Natural killer cell treated with Interleukin-12 subunit alpha and Interleukin-12 subunit beta and Interleukin-15 and Interleukin-18, amount 100 ng/mL, for 72 hours (primary cell): ENCODE data around the gene KRTAP10-6. TPM values are rescaled to one million over a fixed set of nuclear protein-coding genes. Genes with fewer than 3 reads are reported as not detected.
"Not testable (repeated sequence)": the region's sequence is repeated elsewhere in the genome, so short reads cannot be mapped to it uniquely, and the experiment has no call there.

ENCODE experiments used
- ATAC-seq, 2 donors: fragments of 150-1000 bp; cut with Tn5 transposase in 1 of 2; sonication (Bioruptor Pico), chemical (Tn5 transposase) in 1 of 2; 2 replicates each; pipeline ENCODE4 v1.10.0; 2021
- DNase-seq: peaks from one replicate; pipeline ENCODE4 v3.0.0; 2022; ENCODE audit warnings: low spot score
- H3K27ac Mint-ChIP-seq, 2 donors: 1 replicate in 1 of 2; 2 replicates in 1 of 2; pipeline ENCODE4 v1.8.0; 2022; ENCODE audit warnings: mixed read lengths in 2 of 2, mild to moderate bottlenecking in 1 of 2, moderate library complexity in 1 of 2
- H3K27me3 Mint-ChIP-seq, 2 donors: 1 replicate in 1 of 2; 2 replicates in 1 of 2; pipeline ENCODE4 v1.8.0; 2022; ENCODE audit warnings: mixed read lengths in 2 of 2
- H3K36me3 Mint-ChIP-seq: one replicate; pipeline ENCODE4 v1.8.0; 2022; ENCODE audit warnings: mixed read lengths
- H3K4me1 Mint-ChIP-seq, 2 donors: 1 replicate in 1 of 2; 2 replicates in 1 of 2; pipeline ENCODE4 v1.8.0; 2022; ENCODE audit warnings: low read depth in 2 of 2, mixed read lengths in 2 of 2, mild to moderate bottlenecking in 1 of 2
- H3K4me3 Mint-ChIP-seq: one replicate; pipeline ENCODE4 v1.8.0; 2022; ENCODE audit warnings: mixed read lengths
- H3K9me3 Mint-ChIP-seq: 2 replicates; pipeline ENCODE4 v1.8.0; 2022; ENCODE audit warnings: mixed read lengths
- total RNA-seq, 2 donors: library from RNA; stranded (reverse); gene quantifications; one replicate each; pipeline ENCODE4 v1.2.3, GENCODE V29; 2022

KRTAP10-6 gene
- total RNA-seq, 2 donors from 2014 or later = not detected

DNA sequence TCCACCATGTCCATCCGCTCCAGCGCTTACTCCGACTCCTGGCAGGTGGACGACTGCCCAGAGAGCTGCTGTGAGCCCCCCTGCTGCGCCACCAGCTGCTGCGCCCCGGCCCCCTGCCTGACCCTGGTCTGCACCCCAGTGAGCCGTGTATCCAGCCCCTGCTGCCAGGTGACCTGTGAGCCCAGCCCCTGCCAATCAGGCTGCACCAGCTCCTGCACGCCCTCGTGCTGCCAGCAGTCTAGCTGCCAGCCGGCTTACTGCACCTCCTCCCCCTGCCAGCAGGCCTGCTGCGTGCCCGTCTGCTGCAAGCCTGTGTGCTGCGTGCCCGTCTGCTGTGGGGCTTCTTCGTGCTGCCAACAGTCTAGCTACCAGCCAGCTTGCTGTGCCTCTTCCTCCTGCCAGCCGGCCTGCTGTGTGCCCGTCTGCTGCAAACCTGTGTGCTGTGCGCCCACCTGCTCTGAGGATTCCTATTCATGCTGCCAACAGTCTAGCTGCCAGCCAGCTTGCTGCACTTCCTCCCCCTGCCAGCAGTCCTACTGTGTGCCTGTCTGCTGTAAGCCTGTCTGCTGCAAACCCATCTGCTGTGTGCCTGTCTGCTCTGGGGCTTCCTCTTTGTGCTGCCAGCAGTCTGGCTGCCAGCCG is 35.0 kb upstream of the KRTAP10-6 start:
- Mint-ChIP-seq H3K9me3 (peaks cover 42% of the 10 kb centered on the region), H3K4me1 (peaks cover 24 to 30% of the 10 kb centered on the region in 2 donors), H3K4me3 (peak overlapping the region; percentile 25), H3K36me3 (peaks cover 50% of the 10 kb centered on the region)
- not testable (repeated sequence) for H3K27ac Mint-ChIP-seq, H3K27me3 Mint-ChIP-seq, DNase-seq, ATAC-seq

DNA sequence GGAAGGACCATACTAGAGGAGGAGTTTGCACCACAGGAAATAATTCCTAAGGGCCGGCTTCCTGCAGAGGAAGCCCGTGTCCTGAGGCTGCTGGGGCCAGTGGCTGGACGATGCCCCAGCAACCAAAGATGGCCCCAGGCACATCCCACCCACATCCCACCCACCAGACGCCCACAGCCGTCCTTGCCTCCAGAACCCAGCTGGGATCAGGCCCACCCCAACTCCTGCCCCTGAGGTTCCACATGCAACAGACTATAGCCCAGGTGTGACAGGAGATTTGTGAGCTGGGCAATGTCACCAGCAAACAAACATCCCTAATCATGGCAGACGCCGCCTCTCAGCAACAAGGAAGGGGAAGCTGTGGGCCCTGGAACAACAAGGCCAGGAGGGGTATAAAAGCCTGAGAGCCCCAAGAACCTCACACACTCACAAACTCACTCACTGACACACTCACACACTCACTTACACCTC is 34.4 kb upstream of the KRTAP10-6 start, which contains the start of gene KRTAP10-9:
KRTAP10-9 (plus strand) TSS at position 421 of the 471 bp plus-strand sequence. CDS start 79 bp downstream, outside the sequence.
- Mint-ChIP-seq H3K4me1 (peaks cover 24 to 30% of the 10 kb centered on the region in 2 donors), H3K4me3 (peak within 1 kb of the TSS; percentile 25), H3K27ac (no peak within 1 kb of the TSS), H3K27me3 (no peaks in the 10 kb centered on the region), H3K9me3 (peaks cover 39% of the 10 kb centered on the region), H3K36me3 (peaks cover 46% of the 10 kb centered on the region)
- no peak for ATAC-seq
- DNase-seq = no peak

DNA sequence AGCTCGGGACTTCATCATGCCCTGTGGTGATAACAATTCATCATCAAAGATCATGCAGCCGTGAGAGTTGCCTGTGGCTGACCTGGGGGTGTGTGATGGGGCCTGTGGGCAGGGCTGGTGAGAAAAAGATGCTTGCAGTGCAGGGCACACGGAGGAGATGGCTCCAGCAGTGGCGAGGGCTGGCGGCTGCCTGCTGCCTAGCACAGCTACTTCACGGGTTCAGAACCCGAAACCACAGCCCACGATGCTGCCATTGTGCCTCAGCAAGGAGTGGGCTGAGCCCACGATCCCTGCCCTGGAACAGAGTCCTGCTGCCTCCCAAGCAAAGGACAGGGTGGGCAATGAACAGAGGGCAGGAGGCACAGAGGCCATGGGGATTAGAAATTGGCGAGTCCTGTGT is 34.0 kb upstream of the KRTAP10-6 start:
- ATAC-seq = peak; percentile 70 to 75
- H3K9me3 Mint-ChIP-seq = peaks cover 35% of the 10 kb centered on the region
- H3K27ac Mint-ChIP-seq = no peak overlapping the region
- peaks cover 24 to 30% of the 10 kb centered on the region in 2 donors for H3K4me1 Mint-ChIP-seq
- H3K4me3 Mint-ChIP-seq = no peak overlapping the region
- no peak for DNase-seq
- no peaks in the 10 kb centered on the region for H3K27me3 Mint-ChIP-seq
- H3K36me3 Mint-ChIP-seq = peaks cover 42% of the 10 kb centered on the region

DNA sequence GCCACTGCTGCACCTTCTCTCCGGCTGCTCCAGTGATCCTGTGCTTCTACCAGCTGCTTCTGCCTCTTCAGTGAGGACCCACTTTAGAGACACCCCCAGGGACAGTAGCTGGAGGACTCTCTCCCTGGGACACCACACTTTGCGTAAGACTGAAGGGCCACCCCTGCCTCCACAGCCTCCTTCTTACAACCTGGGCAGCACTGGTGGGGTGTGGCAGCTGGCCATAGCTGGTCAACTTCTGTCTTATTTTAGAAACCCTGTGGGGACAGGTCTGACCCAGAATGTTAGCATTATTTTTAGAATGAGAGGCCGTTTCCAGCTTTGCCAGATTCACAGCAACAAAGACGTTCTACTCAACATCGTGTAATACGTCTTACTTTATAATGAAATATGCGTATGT is 33.5 kb upstream of the KRTAP10-6 start:
- H3K9me3 Mint-ChIP-seq = peaks cover 31% of the 10 kb centered on the region
- peaks cover 39% of the 10 kb centered on the region for H3K36me3 Mint-ChIP-seq
- no peak for ATAC-seq
- no peak for DNase-seq
- H3K4me3 Mint-ChIP-seq = no peak overlapping the region
- peaks cover 22 to 29% of the 10 kb centered on the region in 2 donors for H3K4me1 Mint-ChIP-seq
- no peaks in the 10 kb centered on the region for H3K27me3 Mint-ChIP-seq
- H3K27ac Mint-ChIP-seq = no peak overlapping the region

DNA sequence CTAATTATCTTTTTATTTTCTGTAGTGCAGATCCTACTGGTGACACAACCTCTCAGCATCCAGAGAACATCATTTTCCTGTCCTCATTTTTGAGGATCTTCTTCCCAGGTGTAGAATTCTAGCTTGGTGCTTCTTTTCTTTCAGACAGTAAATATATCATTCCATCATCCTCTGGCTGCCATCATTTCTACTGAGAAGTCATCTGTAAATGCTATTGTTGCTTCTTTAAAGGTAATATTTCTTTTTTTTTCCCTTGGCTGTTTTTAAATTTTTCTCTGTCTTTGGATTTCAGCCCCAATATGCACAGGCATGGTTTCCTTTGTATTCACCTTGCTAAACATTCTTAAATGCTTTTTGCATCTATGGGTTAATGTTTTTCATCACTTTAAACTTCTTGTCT is 31.3 kb upstream of the KRTAP10-6 start:
- Mint-ChIP-seq H3K4me1 (peaks cover 24 to 29% of the 10 kb centered on the region in 2 donors), H3K27me3 (no peaks in the 10 kb centered on the region), H3K27ac (no peak overlapping the region), H3K36me3 (peaks cover 47% of the 10 kb centered on the region), H3K9me3 (peaks cover 34% of the 10 kb centered on the region), H3K4me3 (no peak overlapping the region)
- no peak for DNase-seq
- no peak for ATAC-seq

DNA sequence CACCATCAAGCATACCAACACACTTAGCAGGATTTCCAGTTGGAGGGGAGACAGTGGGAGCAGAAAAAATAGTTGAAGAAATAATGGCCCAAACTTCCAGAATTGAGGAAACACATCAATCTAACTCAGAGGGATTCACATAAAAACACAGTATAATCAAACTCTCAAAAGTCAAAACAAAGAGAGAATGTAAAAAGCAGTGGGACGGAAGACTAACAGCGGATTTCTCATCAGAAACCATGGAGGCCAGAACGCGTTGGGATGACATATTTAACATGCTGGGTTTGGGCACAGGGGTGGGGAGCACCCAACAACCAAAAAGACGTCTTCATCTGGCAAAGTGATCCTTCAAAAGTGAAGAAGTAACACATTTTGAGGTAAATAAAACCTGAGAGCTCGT is 27.6 kb upstream of the KRTAP10-6 start:
- Mint-ChIP-seq H3K27ac (peak overlapping the region; percentile 68 to 91), H3K9me3 (peaks cover 34% of the 10 kb centered on the region), H3K4me1 (peaks cover 17 to 29% of the 10 kb centered on the region in 2 donors), H3K27me3 (no peaks in the 10 kb centered on the region), H3K4me3 (no peak overlapping the region), H3K36me3 (peaks cover 47% of the 10 kb centered on the region)
- no peak for ATAC-seq
- no peak for DNase-seq

DNA sequence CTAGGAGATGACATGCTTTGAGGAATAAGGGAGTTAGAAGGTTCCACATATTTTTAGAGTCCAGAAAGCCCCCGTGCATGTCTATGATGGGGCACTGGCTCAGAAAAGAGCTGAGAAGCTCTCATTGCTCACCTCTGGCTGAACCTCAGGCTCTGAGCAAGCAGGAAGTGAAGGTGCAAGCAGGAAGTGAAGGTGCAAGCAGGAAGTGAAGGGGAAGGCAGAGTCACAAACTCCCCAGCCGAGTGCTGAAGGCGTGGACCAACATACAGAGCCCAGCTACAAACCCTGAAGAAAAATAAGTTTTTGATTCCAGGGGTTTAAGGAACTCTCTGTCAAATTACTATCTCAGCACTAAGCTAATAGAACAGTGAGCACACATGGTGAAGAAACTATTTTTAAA is 26.6 kb upstream of the KRTAP10-6 start:
- Mint-ChIP-seq H3K27me3 (no peaks in the 10 kb centered on the region), H3K4me3 (peak overlapping the region; percentile 67), H3K27ac (peak overlapping the region; percentile 68 to 91), H3K36me3 (peaks cover 37% of the 10 kb centered on the region), H3K4me1 (peaks cover 17 to 29% of the 10 kb centered on the region in 2 donors), H3K9me3 (peaks cover 26% of the 10 kb centered on the region)
- peak; percentile 71 for DNase-seq
- ATAC-seq = peak; percentile 91 to 92

DNA sequence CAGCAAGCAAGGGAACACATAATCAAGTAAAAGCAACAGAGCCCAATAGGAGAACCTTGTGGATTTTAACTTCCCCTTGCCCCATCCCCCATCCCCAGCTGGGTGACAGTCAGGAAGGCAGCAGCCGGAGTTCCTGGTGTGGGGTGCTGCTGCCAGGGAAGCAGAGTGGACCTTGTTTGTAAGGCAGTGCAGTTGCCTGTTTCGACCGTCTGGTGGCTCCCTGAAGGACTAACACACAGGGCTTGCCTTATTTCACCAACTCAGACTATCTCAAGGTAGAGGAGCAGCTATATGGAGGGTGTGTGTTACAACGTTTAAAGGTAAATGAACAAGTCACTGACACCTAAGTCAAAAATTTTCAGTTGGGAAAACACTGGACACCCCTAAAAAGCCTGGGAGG is 26.2 kb upstream of the KRTAP10-6 start:
- ATAC-seq (no peak), DNase-seq (no peak)
- H3K9me3 Mint-ChIP-seq = peaks cover 22% of the 10 kb centered on the region
- H3K36me3 Mint-ChIP-seq = peaks cover 33% of the 10 kb centered on the region
- H3K4me1 Mint-ChIP-seq = peaks cover 17 to 29% of the 10 kb centered on the region in 2 donors
- H3K27ac Mint-ChIP-seq = peak overlapping the region; percentile 68 to 91
- H3K4me3 Mint-ChIP-seq = peak overlapping the region; percentile 67
- no peaks in the 10 kb centered on the region for H3K27me3 Mint-ChIP-seq

DNA sequence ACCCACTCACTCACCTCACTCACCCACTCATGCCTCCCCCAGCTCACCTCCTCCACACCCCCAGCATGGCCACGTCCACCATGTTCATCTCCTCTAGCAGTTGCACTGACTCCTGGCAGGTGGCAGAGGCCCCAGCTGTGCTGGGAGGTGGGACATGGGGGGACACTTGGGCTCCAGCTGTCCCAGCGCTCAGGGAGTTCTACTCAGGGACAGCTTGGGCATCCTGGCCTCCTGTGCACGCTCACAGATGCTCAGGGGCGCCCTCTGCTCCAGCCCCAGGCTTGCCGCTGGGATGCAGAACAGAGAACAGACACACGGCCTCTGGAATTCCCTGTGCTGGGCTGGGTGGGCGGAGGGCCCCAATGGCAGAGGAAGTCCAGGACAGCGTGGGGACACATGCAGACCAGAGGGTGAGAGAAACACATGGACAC is 24.8 kb upstream of the KRTAP10-6 start:
- peak overlapping the region in 1 of 2 donors; percentile 91 for H3K27ac Mint-ChIP-seq
- DNase-seq (no peak), ATAC-seq (no peak)
- peaks cover 21% of the 10 kb centered on the region for H3K36me3 Mint-ChIP-seq
- peaks cover 14% of the 10 kb centered on the region for H3K9me3 Mint-ChIP-seq
- H3K27me3 Mint-ChIP-seq = peaks cover 0 to 2% of the 10 kb centered on the region in 2 donors
- peaks cover 17 to 33% of the 10 kb centered on the region in 2 donors for H3K4me1 Mint-ChIP-seq
- no peak overlapping the region for H3K4me3 Mint-ChIP-seq

DNA sequence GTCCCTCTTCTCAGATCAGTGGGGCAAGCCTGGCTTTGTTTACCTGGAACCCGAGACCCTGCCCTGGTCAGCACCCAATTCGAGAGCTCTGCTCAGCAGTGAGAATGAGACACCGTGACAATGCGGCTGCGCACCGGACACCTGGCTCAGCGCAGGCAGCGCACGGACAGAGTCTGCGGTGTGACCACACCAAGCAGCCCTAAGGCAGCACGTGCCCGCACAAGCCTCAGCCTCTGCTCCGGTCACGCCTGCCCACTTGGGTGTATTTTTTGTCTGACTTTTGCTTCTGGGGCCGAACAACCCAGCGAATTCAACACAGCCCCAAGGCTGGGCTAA is 24.3 kb upstream of the KRTAP10-6 start:
- Mint-ChIP-seq H3K27me3 (peaks cover 0 to 2% of the 10 kb centered on the region in 2 donors), H3K4me1 (peaks cover 17 to 33% of the 10 kb centered on the region in 2 donors), H3K36me3 (peaks cover 21% of the 10 kb centered on the region), H3K4me3 (no peak overlapping the region), H3K27ac (peak overlapping the region in 1 of 2 donors; percentile 33), H3K9me3 (peaks cover 14% of the 10 kb centered on the region)
- DNase-seq (no peak), ATAC-seq (no peak)

DNA sequence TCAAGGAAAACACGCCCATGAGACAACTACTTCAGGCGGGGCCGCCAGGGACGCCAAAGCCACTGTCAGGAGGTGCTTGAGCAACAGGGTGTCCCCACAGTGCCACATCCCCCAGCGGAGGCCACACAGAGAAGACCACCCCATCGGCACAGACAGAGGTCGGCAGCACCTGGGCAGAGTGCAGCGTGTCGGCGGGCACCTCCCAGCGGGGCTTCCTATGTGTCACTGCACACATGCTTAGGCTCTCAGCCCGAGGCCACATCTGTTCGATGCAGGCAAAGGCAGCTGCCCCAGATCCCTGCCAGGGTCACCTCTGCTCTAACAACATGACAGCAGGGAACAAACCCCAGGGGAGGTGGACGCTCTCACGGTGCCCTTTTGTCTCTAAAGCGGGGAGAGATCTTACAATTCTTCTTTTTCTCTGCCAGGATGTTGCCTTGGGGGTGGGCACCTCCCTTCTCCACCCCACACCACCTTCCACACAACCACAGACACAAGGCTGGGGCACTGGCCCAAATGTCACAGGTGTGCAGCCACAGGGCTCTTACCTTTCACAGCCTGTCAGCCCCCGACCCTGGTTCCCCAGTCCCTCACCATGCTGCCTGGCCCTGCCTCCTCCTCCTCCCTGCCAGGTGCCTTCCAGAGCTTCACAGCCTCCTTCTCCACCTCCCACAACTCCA is 23.7 kb upstream of the KRTAP10-6 start:
- DNase-seq (no peak), ATAC-seq (no peak)
- Mint-ChIP-seq H3K4me1 (peaks cover 17 to 33% of the 10 kb centered on the region in 2 donors), H3K9me3 (peaks cover 18% of the 10 kb centered on the region), H3K27me3 (peaks cover 0 to 2% of the 10 kb centered on the region in 2 donors), H3K27ac (peak overlapping the region in 1 of 2 donors; percentile 33), H3K36me3 (peaks cover 26% of the 10 kb centered on the region), H3K4me3 (no peak overlapping the region)

DNA sequence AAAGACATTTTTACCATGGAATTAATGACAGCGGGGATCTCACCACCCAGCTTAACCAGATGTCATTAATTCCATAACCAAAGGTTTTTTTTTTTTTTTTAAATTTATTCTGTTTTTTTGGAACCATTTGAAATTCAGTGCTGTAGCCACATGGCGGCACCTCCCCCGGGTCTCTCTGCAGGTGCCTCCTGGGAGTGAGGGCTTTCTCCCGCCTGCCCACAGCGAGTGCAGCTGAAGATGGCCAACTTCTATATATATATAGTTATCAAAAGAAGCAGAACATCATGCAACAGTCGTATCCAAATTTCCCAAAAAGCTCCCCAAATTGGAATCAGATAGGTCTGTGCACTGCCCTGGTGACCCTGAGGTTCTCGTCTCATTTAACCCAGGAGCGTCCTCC is 23.2 kb upstream of the KRTAP10-6 start:
- ATAC-seq (no peak), DNase-seq (no peak)
- Mint-ChIP-seq H3K27ac (no peak overlapping the region), H3K36me3 (peaks cover 24% of the 10 kb centered on the region), H3K4me3 (no peak overlapping the region), H3K27me3 (peaks cover 0 to 2% of the 10 kb centered on the region in 2 donors), H3K4me1 (peaks cover 17 to 33% of the 10 kb centered on the region in 2 donors), H3K9me3 (peaks cover 17% of the 10 kb centered on the region)

DNA sequence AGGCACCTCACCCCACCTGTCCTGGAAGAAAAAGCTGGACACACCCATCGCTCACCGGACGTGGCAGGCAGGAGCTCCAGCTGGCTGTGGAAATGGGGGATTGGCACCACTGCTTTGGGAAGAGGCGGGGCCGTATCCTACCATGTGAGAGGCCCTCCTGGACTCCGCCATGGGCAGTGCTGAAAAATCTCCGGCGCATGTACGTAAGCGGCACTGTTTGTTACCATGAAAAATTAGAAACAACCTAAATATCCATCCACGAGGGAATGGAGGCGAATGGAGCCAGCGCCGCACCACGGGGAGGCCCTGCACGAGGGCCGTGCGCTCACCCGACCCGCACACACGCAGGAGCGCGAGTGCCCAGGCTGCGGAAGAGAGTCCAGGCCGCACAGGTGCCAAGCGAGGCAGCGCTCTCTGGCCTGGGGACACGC is 22.7 kb upstream of the KRTAP10-6 start:
- Mint-ChIP-seq H3K9me3 (peaks cover 15% of the 10 kb centered on the region), H3K27me3 (peaks cover 0 to 2% of the 10 kb centered on the region in 2 donors), H3K4me3 (no peak overlapping the region), H3K4me1 (peaks cover 17 to 31% of the 10 kb centered on the region in 2 donors), H3K27ac (no peak overlapping the region), H3K36me3 (peaks cover 20% of the 10 kb centered on the region)
- no peak for ATAC-seq
- no peak for DNase-seq

DNA sequence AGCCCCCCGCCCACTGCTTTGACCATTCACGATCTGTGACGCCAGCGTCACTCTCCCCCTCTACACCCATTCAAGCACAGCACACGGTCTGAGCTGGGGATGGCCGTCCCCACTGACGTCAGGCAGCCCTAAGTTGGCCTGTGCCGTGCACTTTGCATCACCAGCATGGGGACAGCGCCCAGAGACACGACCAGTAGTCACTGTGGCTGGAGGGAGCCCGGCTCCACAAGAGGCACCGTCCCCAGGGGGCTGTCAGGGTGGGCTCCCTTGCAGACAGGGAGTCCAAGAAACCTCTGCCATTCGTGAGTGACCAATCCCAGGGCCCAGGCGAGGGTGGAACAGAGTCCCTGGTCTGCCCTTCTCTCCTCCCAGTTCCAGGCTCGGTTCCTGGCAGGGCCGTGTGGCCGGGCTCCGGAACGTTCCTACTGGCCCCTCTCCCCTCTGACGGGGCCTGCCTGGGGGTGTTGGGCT is 21.9 kb upstream of the KRTAP10-6 start:
- H3K4me3 Mint-ChIP-seq = no peak overlapping the region
- H3K36me3 Mint-ChIP-seq = peaks cover 20% of the 10 kb centered on the region
- H3K27me3 Mint-ChIP-seq = peaks cover 0 to 5% of the 10 kb centered on the region in 2 donors
- ATAC-seq (no peak), DNase-seq (no peak)
- H3K4me1 Mint-ChIP-seq = peaks cover 10 to 24% of the 10 kb centered on the region in 2 donors
- peaks cover 13% of the 10 kb centered on the region for H3K9me3 Mint-ChIP-seq
- H3K27ac Mint-ChIP-seq = no peak overlapping the region
